Upper lobe of left lung (tissue), 4 donors: Measurements from ENCODE around the gene NAB2.

ENCODE experiments used
- CTCF ChIP-seq, 6 experiments: fragments of 450-650 bp in 4 of 6; fragments of 200-600 bp in 2 of 6; sonication (generic) in 2 of 6; IDR thresholded peaks; one replicate each; pipeline ENCODE4 v1.5.1; 2016 to 2019; ENCODE audit warnings: antibody characterized with exemption in 6 of 6
- POLR2AphosphoS5 ChIP-seq, 2 donors: sonication (generic); formaldehyde crosslinking; IDR thresholded peaks; one replicate each; pipeline ENCODE4 v1.5.1; 2017; ENCODE audit warnings: antibody characterized with exemption in 2 of 2

- no peak for TF ChIP-seq POLR2AphosphoS5 (IDR thresholded peaks at IDR 0.05)
- no peak for TF ChIP-seq CTCF (IDR thresholded peaks at IDR 0.05)
Measured at GRCh38 chr12:57107456-57108155, 18.7 kb downstream of the NAB2 start.
